D721Med (cell line): Measurements from ENCODE around the gene SCN7A.

ENCODE experiments used
- DNase-seq: peaks from one replicate; pipeline ENCODE4 v3.0.0; 2011; ENCODE audit warnings: low spot score; ENCODE audit not compliant: insufficient read length
- FAIRE-seq: peaks from 2 replicates; lab custom pipeline; 2011; peaks lifted over from hg19 to GRCh38; lab: Jason Lieb, UNC
- CTCF ChIP-seq: IDR thresholded peaks from 2 replicates; pipeline ENCODE4 v1.5.1; 2012; ENCODE audit warnings: mild to moderate bottlenecking, control low read depth; ENCODE audit not compliant: insufficient read depth; ENCODE audit errors: missing control alignments

The SCN7A gene

GRCh38 chr2:166405569-166405926, 88.5 kb downstream of the SCN7A start:
- DNase-seq (no peak), FAIRE-seq (no peak)
- no peak for TF ChIP-seq CTCF

- no peak for TF ChIP-seq CTCF
- FAIRE-seq (no peak), DNase-seq (no peak)
Measured at GRCh38 chr2:166404831-166405568, 89.0 kb downstream of the SCN7A start.

- no peak for FAIRE-seq
- TF ChIP-seq CTCF = no peak
Measured at GRCh38 chr2:166394245-166394644, 99.8 kb downstream of the SCN7A start.

DNA sequence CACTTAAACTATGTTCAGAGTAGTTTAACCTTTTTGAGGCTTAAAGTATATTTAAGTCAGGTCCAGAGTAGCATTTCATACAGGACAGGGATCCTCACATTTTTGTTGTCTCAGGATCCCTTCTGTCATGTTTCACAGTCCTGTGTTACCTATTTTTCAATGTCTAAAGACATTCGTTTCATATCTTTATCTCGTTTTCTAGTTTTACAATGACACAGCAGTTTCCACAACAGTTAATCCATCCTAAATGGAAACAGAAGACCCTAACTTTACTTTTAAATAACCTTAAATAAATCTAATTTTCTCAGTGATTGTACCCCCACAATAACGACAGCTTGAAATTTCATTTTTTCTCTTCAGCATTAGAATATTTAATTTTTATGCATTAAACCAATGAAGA, 101.0 kb downstream of the SCN7A start:
- no peak for DNase-seq
- no peak for TF ChIP-seq CTCF
- no peak for FAIRE-seq

More at GRCh38 chr2:166394245-166394644, 99.8 kb downstream of the SCN7A start:
- DNase-seq = no peak

- FAIRE-seq (no peak), DNase-seq (no peak)
- no peak for TF ChIP-seq CTCF
Measured at GRCh38 chr2:166388481-166389070, 105.5 kb downstream of the SCN7A start.

GRCh38 chr2:166385313-166385712, 108.7 kb downstream of the SCN7A start:
- DNase-seq (no peak), FAIRE-seq (no peak)
- no peak for TF ChIP-seq CTCF

- FAIRE-seq (no peak), DNase-seq (no peak)
- peak; percentile 61 for TF ChIP-seq CTCF
Measured at GRCh38 chr2:166384774-166385173, 109.3 kb downstream of the SCN7A start.
